H9 (cell line): ENCODE results near the gene WARS2. TPM values are rescaled to one million over a fixed set of nuclear protein-coding genes. Genes with fewer than 3 reads are reported as not detected.

ENCODE experiments used
- DNase-seq: peaks from one replicate; pipeline ENCODE4 v3.0.0-alpha.2; 2017
- H2AFZ ChIP-seq: one replicate; pipeline ENCODE4 v1.6.1; 2013; ENCODE audit warnings: mild to moderate bottlenecking, low read length, control low read depth, moderate library complexity
- H2AK5ac ChIP-seq: 2 replicates; pipeline ENCODE4 v1.6.1; 2013; ENCODE audit warnings: low read length, control low read depth, mixed read lengths; ENCODE audit not compliant: insufficient read length
- H2BK120ac ChIP-seq: one replicate; pipeline ENCODE4 v1.6.1; 2013; ENCODE audit warnings: low read depth, mild to moderate bottlenecking, low read length, control low read depth, inconsistent platforms; ENCODE audit not compliant: poor library complexity, severe bottlenecking
- H2BK12ac ChIP-seq: 2 replicates; pipeline ENCODE4 v1.6.1; 2013; ENCODE audit warnings: low read length, control low read depth, mixed read lengths, low read depth; ENCODE audit not compliant: insufficient read length
- H2BK15ac ChIP-seq: 2 replicates; pipeline ENCODE4 v1.6.1; 2013; ENCODE audit warnings: low read depth, low read length, control low read depth
- H2BK20ac ChIP-seq: one replicate; pipeline ENCODE4 v1.6.1; 2013; ENCODE audit warnings: low read depth, mild to moderate bottlenecking, low read length, control low read depth, inconsistent platforms; ENCODE audit not compliant: poor library complexity, severe bottlenecking
- H2BK5ac ChIP-seq: 2 replicates; pipeline ENCODE4 v1.6.1; 2013; ENCODE audit warnings: low read length, control low read depth, mixed read lengths; ENCODE audit not compliant: insufficient read length
- H3K14ac ChIP-seq: 2 replicates; pipeline ENCODE4 v1.6.1; 2013; ENCODE audit warnings: low read length, control low read depth; ENCODE audit not compliant: insufficient read depth
- H3K18ac ChIP-seq: 2 replicates; pipeline ENCODE4 v1.6.1; 2013; ENCODE audit warnings: low read depth, mild to moderate bottlenecking, mixed read lengths, low read length, control low read depth; ENCODE audit not compliant: insufficient read length
- H3K23ac ChIP-seq: 2 replicates; pipeline ENCODE4 v1.6.1; 2013; ENCODE audit warnings: low read length, control low read depth, mixed read lengths, low read depth; ENCODE audit not compliant: insufficient read length
- H3K23me2 ChIP-seq: 2 replicates; pipeline ENCODE4 v1.6.1; 2013; ENCODE audit warnings: low read depth, mild to moderate bottlenecking, mixed read lengths, low read length, control low read depth; ENCODE audit not compliant: insufficient read length, poor library complexity, severe bottlenecking
- H3K27ac ChIP-seq: 2 replicates; pipeline ENCODE4 v1.5.1; 2013; ENCODE audit warnings: low read length, control low read depth, mixed read lengths, low read depth; ENCODE audit not compliant: insufficient read length
- H3K27me3 ChIP-seq: 2 replicates; pipeline ENCODE4 v1.6.1; 2013; ENCODE audit warnings: low read length, control low read depth, inconsistent platforms; ENCODE audit not compliant: insufficient read depth
- H3K4ac ChIP-seq: 2 replicates; pipeline ENCODE4 v1.6.1; 2013; ENCODE audit warnings: low read depth, mild to moderate bottlenecking, control low read depth, inconsistent platforms, low read length, moderate library complexity
- H3K4me1 ChIP-seq: 2 replicates; pipeline ENCODE4 v1.6.1; 2013; ENCODE audit warnings: low read length, control low read depth, inconsistent platforms; ENCODE audit not compliant: insufficient read depth
- H3K4me2 ChIP-seq: 2 replicates; pipeline ENCODE4 v1.6.1; 2013; ENCODE audit warnings: low read length, control low read depth, mixed read lengths; ENCODE audit not compliant: insufficient read length, insufficient read depth
- H3K56ac ChIP-seq: 2 replicates; pipeline ENCODE4 v1.6.1; 2013; ENCODE audit warnings: low read depth, mild to moderate bottlenecking, mixed read lengths, low read length, control low read depth; ENCODE audit not compliant: insufficient read length
- H3K79me1 ChIP-seq: 2 replicates; pipeline ENCODE4 v1.6.1; 2013; ENCODE audit warnings: low read depth, mild to moderate bottlenecking, moderate library complexity, low read length, control low read depth, inconsistent platforms; ENCODE audit not compliant: insufficient read depth, poor library complexity, severe bottlenecking
- H3K79me2 ChIP-seq: 2 replicates; pipeline ENCODE4 v1.6.1; 2013; ENCODE audit warnings: low read length, control low read depth, inconsistent platforms; ENCODE audit not compliant: insufficient read depth
- H3K9ac ChIP-seq: 2 replicates; pipeline ENCODE4 v1.6.1; 2013; ENCODE audit warnings: low read length, control low read depth, mixed read lengths; ENCODE audit not compliant: insufficient read length; ENCODE audit errors: extremely low read depth
- H3K9me3 ChIP-seq: one replicate; pipeline ENCODE4 v1.6.1; 2013; ENCODE audit warnings: low read depth, low read length, inconsistent platforms; ENCODE audit not compliant: control insufficient read depth
- H3T11ph ChIP-seq: one replicate; pipeline ENCODE4 v1.6.1; 2013; ENCODE audit warnings: mild to moderate bottlenecking, low read length, control low read depth, inconsistent platforms
- H4K20me1 ChIP-seq: one replicate; pipeline ENCODE4 v1.6.1; 2013; ENCODE audit not compliant: control insufficient read depth, insufficient read length, insufficient read depth
- H4K5ac ChIP-seq: 2 replicates; pipeline ENCODE4 v1.6.1; 2013; ENCODE audit warnings: low read depth, mild to moderate bottlenecking, mixed read lengths, low read length, control low read depth; ENCODE audit not compliant: insufficient read length
- H4K8ac ChIP-seq: replicated peaks from 2 replicates; pipeline ENCODE4 v1.6.1; 2013; ENCODE audit warnings: low read length, control low read depth, mixed read lengths, low read depth; ENCODE audit not compliant: insufficient read length
- H4K91ac ChIP-seq: 2 replicates; pipeline ENCODE4 v1.6.1; 2013; ENCODE audit warnings: low read depth, mild to moderate bottlenecking, moderate library complexity, mixed read lengths, low read length, control low read depth; ENCODE audit not compliant: insufficient read length
- H3K27ac Mint-ChIP-seq, 3 experiments: 2 replicates in 2 of 3; 3 replicates in 1 of 3; pipeline ENCODE4 v1.8.0; 2020 to 2021; ENCODE audit warnings: mixed read lengths in 3 of 3, mild to moderate bottlenecking in 1 of 3, moderate library complexity in 1 of 3
- H3K27me3 Mint-ChIP-seq: 2 replicates; pipeline ENCODE4 v1.8.0; 2021; ENCODE audit warnings: low read depth, mild to moderate bottlenecking, moderate library complexity, mixed read lengths
- H3K36me3 Mint-ChIP-seq, 3 experiments: 2 replicates in 2 of 3; 3 replicates in 1 of 3; pipeline ENCODE4 v1.8.0; 2020 to 2021; ENCODE audit warnings: low read depth in 3 of 3, mixed read lengths in 3 of 3; ENCODE audit not compliant: insufficient read depth in 1 of 3
- H3K4me1 Mint-ChIP-seq, 2 experiments: 2 replicates each; pipeline ENCODE4 v1.8.0; 2020; ENCODE audit warnings: mixed read lengths in 2 of 2
- H3K4me3 Mint-ChIP-seq, 2 experiments: 2 replicates in 1 of 2; 3 replicates in 1 of 2; pipeline ENCODE4 v1.8.0; 2020 to 2021; ENCODE audit warnings: mild to moderate bottlenecking in 2 of 2, mixed read lengths in 2 of 2, moderate library complexity in 1 of 2
- H3K9me3 Mint-ChIP-seq, 2 experiments: 2 replicates in 1 of 2; 3 replicates in 1 of 2; pipeline ENCODE4 v1.8.0; 2020; ENCODE audit warnings: mild to moderate bottlenecking in 2 of 2, mixed read lengths in 2 of 2, moderate library complexity in 1 of 2
- CTCF ChIP-seq: fragments of 200-600 bp; sonication (generic); conservative IDR thresholded peaks from 3 replicates; pipeline ENCODE4 v1.8.0; 2021; ENCODE audit warnings: antibody characterized with exemption, mild to moderate bottlenecking
- WGBS: extraction: QIAGEN DNeasy Blood & Tissue Kit; methylation state at CpG from one replicate; pipeline ENCODE4 v1.1.7; 2013; ENCODE audit warnings: missing lambda C conversion rate, low lambda C conversion rate, mixed read lengths; ENCODE audit not compliant: insufficient read length; ENCODE audit errors: extremely low coverage; 5-methylcytosine and 5-hydroxymethylcytosine counted together
- total RNA-seq: library from RNA; stranded (reverse); gene quantifications from 2 replicates; pipeline ENCODE4 v1.2.1, GENCODE V29; 2021

WARS2 gene
- total RNA-seq, 1 experiment from 2014 or later: 9.7 TPM

DNA sequence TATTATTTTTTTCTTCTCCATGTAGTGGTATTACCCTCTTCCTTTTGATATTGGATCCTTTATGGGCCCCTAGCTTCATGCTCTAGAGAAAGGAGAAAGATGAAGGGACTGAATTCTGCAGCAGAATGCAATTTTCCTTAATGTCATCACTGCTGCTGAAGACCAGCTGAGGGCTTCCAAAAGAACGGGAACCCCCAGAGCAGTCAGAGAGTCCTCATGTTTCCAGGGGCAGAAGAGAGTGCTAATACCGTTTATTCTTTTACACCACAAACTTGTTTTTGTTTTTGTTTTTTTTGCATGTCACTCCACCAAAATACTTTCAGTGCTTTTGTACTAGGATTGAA lies 131.2 kb downstream of the WARS2 start:
- DNase-seq: no peak
- no peak overlapping the region for H3K56ac ChIP-seq
- H3K4me1 ChIP-seq: no peaks in the 10 kb centered on the region
- no peak overlapping the region for H3K4me2 ChIP-seq
- no peak overlapping the region for H2BK5ac ChIP-seq
- Mint-ChIP-seq H3K4me3 (no peak overlapping the region), H3K36me3 (no peaks in the 10 kb centered on the region), H3K9me3 (no peaks in the 10 kb centered on the region; a peak in 1 of 5 replicates), H3K27ac (no peak overlapping the region), H3K27me3 (peaks cover 86% of the 10 kb centered on the region), H3K4me1 (peaks cover 14 to 21% of the 10 kb centered on the region in 2 experiments)
- H4K5ac ChIP-seq: no peak overlapping the region
- H3K4ac ChIP-seq: no peak overlapping the region
- H3K27ac ChIP-seq: no peak overlapping the region
- no peak overlapping the region for H2BK15ac ChIP-seq
- no peak for TF ChIP-seq CTCF
- no peaks in the 10 kb centered on the region for H3K23me2 ChIP-seq
- no peak overlapping the region for H2AFZ ChIP-seq
- H4K8ac ChIP-seq: no peak overlapping the region
- WGBS: no CpG with 5 or more reads among the region's 2 CpGs
- peaks cover 41% of the 10 kb centered on the region for H3K27me3 ChIP-seq
- no peak overlapping the region for H3K9ac ChIP-seq
- no peak overlapping the region for H2BK120ac ChIP-seq
- H4K20me1 ChIP-seq: no peaks in the 10 kb centered on the region
- H4K91ac ChIP-seq: no peak overlapping the region
- H2BK20ac ChIP-seq: no peak overlapping the region
- no peaks in the 10 kb centered on the region for H3K79me1 ChIP-seq
- H3K9me3 ChIP-seq: no peaks in the 10 kb centered on the region
- H3K23ac ChIP-seq: no peak overlapping the region
- no peak overlapping the region for H3K14ac ChIP-seq
- no peak overlapping the region for H2BK12ac ChIP-seq
- no peak overlapping the region for H3T11ph ChIP-seq
- no peaks in the 10 kb centered on the region for H3K79me2 ChIP-seq
- no peak overlapping the region for H3K18ac ChIP-seq
- H2AK5ac ChIP-seq: no peak overlapping the region
